ENCODE data around the gene IL31RA.
A peak's percentile ranks its signal among the peaks of the same experiment; 100 is the strongest.

Gene IL31RA

DNA sequence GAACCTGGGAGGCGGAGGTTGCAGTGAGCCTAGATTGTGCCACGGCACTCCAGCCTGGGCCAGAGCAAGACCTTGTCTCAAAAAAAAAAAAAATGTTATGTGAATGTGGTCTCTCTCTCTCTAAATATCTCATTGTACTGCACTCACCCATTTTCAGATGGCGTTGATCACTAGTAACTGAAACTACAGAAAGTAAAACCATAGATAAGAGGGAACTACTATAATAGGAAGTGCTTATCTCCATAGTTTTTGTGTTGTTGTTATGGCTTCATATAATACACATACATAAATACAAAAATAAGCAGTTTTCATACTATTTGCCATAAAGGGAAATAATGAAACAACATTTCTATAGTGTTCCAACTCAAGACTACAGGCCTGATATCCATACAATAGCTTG is 9.1 kb downstream of the IL31RA start:
- DNase-seq (ENCODE audit: low spot score) = no peak

DNA sequence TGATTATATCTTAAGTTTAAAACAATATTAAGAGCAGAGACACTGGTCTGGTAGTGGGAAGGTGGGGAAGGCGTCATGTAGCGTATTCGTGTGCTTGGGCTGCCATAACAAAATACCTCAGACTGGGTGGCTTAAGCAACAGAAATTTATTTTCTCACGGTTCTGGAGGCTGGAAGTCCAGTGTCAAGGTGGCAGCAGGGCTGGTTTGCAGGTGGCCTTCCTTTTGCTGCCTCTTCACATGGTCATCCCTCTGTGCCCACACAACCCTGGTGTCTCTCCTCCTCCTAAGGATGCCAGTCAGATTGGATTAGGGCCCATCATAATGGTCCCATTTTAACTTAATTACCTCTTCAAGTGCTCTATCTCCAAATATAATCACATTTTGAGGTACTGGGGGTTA is 9.6 kb downstream of the IL31RA start:
- DNase-seq (ENCODE audit: low spot score) = no peak

DNA sequence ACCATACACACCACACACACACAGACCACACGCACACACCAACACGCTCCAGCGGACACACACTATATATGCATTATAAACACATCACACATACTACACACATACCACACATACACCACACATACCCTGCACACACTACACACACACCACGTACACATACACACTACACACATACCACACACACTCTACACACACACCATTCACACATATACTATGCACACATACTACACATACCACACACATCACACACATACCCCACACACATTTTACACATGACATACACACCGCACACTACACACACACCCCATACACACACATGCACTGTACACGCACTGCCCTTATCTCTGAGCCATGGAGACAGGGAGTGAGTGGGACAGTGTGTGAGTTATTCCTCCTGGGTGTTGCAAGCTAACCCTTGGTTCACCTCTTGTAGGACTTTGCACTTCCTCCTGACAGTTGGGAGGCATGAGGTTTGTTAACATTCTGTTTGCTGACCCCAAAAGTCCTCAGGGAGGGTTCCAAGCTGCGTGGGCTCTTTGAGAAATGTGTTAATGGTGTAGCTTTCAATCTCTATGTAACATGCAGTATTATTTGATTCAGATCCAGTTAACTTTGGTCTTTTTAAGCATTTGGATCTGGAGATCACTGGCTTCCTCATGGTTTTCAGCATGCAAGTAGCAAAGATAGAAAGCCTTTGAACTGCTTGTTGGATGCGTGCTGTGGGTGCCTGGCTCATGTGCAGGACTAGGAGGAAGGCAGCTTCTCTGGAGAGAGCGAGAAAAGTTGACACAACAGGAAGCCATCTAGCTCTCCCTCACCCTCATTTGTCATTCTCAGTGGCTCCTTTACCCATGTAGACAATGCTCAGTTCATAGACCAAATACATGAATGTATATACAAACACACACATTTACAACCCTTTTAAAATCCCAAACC is 13.7 kb downstream of the IL31RA start:
- no peak for DNase-seq (ENCODE audit: low spot score)

DNA sequence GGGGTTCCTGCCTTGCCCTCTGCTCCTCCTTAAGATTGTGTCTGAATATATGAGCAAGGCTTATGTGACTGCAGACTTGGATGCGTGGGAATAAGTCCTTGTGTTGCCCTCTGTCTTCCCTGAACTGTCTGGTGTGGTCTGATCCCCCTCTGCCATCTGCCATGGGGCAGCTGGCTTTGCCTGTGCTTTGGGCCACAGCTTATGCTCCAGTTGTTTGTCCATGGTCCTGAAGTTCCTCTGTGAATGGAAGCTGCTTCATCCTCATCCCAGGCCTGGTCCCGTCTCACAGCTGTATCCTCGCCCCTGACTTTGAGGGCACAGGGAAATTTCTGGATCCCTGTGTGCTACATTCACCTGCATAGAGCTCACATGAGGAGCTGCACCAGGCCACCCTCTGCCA is 14.7 kb downstream of the IL31RA start:
- DNase-seq (ENCODE audit: low spot score) = peak; percentile 46

DNA sequence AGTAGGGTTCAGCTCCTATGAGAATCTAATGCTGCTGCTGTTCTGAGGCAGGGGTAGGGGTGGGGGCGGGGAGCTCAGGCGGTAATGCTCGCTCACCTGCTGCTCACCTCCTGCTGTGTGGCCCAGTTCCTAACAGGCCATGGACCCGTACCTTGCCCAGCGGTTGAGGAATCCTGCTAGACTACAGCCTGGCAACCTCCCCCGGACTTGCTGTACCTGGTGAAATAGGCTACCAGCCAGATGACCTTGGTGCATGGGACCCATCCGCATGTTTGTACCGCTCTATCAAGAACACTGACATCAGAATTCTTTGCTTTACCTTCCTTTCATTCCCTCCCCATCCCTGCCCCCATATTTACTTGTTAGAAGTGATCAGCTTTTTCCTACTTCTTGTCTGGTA is 15.3 kb downstream of the IL31RA start:
- no peak for DNase-seq (ENCODE audit: low spot score)

DNA sequence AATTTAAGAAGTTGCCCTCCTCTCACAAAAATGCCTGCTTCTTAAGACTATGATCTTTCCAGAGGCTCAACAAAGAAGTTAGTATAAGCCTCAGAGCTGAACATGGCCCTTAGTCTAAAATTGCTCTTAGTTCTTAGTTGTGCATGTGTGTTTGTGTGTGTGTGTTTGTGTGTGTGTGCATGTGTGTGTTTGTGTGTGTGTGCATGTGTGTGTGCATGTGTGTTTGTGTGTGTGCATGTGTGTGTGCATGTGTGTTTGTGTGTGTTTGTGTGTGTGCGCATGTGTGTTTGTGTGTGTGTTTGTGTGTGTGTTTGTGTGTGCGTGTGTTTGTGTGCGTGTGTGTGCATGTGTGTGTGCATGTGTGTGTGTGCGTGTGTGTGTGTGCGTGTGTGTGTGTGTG is 15.8 kb downstream of the IL31RA start:
- DNase-seq (ENCODE audit: low spot score) = no peak

DNA sequence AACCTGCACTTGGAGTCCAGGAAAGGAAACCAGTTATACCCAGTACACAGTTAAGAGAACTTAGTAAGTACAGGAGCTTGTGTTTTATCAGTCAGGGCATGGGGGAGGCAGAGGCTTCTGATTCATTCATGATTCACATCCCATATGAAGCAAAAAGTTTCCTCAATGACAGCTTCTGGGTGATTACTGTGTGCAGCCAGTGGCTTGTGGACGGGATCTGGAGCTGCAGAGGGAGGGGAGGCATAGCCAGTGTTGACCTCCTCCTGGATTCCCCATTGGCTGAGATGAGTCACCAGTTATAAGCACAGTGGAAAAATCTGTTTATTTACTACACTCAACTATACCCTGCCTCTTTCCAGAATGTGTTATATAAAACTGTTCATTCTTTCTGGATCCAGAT is 17.7 kb downstream of the IL31RA start:
- DNase-seq (ENCODE audit: low spot score) = no peak

DNA sequence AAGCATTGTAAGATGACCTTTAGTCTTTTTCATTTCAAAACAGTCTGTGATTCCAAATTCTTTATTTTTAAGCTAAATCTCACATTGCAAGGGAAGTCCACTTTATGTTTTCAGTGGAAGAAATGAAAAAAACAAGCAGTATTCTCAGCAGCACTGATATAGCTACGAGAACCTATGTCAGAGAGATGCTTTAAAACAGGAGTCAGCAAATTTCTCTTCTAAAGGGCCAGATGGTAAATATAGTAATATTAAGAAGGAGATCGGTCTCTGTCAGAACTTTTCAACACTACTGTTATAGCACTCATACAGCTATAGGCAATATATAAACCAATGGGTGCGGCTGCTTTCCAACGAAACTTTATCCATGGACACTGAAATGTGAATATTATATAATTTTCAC is 18.7 kb downstream of the IL31RA start:
- DNase-seq (ENCODE audit: low spot score) = no peak

DNA sequence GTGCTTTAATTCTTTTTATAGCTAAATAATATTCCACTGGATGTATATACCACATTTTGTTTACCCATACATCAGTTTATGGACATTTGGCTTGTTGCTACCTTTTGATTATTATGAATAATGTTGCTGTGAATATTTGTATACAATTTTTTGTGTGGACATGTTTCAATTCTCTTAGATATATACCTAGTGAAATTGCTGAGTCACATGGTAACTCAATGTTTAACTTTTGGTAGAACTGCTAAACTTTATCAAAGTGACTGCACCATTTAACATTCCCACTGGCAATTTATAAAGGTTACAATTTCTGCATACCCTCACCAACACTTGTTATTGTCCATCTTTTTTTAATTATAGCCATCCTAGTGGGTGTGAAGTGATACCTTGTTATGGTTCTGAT is 22.1 kb downstream of the IL31RA start:
- DNase-seq (ENCODE audit: low spot score) = no peak

DNA sequence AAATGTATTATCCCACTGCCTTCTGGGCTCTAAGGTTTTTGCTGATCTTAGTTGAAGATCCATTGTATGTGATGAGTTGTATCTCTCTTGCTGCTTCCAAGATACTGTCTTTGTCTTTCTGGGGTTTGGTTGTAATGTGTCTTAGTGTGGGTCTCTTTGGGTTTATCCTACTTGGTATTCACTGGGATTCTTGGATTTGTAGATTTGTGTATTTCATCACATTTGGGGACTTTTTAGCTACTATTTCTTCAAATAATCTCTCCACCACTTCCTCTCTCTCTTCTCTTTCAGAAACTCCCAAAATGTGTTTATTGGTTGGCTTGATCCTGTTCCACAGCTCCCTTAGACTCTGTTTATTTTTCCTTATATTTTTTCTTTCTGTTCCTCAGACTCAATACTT is 26.5 kb downstream of the IL31RA start:
- DNase-seq (ENCODE audit: low spot score) = no peak

DNA sequence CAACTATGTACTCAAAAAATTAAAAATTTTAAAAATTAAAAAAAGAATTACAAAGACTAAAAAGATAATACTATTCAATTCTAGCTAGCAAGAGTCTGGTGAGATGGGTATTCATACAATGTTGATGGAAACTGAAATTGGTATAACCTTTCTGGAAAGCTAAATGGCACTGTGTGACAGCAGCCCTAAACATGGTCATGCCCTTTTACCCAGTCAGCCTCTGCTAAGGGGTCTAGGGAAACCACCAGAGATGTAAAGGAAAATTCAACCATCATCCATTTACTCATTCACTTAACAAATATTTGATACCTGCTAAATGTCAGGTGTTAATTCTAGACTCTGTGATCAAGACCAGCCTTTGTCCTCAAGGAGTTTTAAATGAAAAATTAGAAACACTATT is 29.3 kb downstream of the IL31RA start:
- no peak for DNase-seq (ENCODE audit: low spot score)

DNA sequence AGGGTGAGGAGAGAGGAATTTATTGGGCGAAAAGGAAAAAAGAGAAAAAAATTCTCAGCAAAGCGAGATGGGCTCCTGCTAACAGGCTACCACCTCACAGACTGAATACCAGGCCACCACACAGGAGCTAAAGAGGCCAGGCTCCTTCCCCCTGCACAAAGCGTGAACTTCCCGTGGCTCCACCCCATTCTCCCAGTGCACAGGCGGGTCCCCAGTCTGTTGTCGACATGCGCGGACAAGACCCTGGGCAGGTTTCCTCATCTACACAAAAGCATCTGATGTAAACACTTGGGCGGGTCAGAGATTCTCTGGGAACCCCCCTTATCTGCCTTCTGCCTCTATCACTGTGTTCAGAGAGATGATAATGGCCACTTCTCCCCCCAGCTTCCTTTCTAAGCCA is 34.2 kb downstream of the IL31RA start:
- DNase-seq (ENCODE audit: low spot score) = no peak

DNA sequence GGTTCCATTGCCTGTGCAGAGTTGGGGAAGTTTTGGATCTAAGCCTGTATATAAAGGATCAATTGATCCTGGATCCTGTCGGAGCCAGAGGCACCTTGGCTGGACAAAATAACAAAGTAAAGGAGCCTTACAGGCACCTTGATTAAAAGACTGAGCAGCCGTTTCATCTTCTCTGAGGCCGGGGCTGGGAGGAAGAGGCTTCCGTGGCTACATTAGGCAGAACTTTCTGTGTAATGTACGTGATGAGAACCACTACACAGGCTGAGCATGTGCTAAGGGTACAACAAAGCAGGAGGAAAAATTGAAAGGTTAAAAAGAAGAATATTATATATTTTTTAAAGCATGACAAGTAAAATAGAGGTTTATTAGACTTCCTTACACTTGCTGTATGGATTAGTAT is 37.0 kb downstream of the IL31RA start:
- no peak for DNase-seq (ENCODE audit: low spot score)

DNA sequence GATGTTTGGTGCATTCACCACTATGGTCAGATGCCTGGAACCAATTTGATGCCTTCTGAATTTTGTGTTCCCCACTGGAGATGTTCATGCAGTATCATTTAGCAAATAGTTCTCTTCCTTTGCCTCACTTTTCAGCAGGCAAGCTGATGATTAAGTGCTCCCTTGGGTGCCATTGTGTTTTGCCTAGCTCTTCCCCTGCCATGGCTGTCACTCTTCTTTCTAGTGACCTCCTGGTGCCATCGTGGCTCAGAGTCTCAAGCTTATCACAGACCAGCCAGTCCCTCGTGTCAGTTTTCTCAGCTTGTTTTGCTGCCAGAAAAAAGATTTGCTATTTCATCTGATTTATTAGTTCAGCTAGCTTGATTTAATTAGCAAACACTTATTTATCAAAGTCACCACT is 41.3 kb downstream of the IL31RA start:
- DNase-seq (ENCODE audit: low spot score) = no peak

DNA sequence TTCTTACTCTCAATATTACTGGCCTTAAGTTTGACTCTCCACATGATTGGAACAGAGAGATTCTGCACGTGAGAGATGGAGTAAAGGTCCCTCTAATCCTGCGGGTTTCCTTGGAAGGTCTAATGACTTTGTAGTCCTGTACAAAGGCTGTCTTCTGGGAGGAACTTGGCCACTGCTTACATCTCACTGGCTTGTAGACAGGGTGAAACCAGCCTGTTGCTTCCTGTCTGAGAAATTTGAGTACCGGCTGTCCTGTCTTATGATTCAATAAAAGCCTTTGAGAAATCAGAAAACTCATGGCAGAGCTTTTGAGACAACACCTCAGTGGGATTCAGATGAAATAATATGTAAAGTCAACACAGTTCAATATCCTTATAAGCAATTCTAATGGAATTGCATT is 43.0 kb downstream of the IL31RA start:
- no peak for DNase-seq (ENCODE audit: low spot score)

DNA sequence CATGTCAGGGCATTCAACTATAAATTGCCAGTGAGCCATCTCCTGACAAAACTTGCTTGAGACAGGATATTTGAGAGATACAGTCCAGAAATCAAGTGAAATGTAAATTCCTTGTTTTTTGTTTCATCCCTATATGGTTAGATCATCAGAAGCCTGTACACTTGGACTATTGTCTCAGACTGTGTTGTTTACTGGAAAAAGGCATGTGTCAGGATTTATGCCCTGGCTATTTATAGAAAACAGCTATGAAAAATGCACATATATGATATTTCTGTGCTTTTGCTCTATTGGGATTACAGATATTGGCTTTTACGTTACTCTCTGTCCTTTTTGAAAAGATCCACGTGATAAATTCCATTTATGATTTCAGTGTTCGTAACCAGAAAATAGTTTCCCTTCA is 44.2 kb downstream of the IL31RA start:
- no peak for DNase-seq (ENCODE audit: low spot score)

DNA sequence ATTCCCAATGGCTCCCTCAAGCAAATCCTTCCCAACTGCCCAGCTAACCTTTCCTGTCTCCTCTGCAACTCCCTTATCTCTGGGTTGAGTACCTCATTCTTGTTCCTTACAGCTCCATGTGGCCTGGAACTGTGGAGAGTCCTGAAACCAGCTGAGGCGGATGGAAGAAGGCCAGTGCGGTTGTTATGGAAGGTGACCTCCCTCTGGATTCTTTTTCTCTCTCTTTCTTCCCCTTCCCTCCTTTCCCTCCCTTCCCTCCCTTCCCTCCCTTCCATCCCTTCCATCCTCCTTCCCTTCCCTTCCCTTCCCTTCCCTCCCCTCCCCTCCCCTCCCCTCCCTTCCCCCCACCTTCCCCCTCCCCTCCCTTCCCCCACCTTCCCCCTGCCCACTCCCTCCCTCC is 45.1 kb downstream of the IL31RA start:
- DNase-seq (ENCODE audit: low spot score) = no peak

DNA sequence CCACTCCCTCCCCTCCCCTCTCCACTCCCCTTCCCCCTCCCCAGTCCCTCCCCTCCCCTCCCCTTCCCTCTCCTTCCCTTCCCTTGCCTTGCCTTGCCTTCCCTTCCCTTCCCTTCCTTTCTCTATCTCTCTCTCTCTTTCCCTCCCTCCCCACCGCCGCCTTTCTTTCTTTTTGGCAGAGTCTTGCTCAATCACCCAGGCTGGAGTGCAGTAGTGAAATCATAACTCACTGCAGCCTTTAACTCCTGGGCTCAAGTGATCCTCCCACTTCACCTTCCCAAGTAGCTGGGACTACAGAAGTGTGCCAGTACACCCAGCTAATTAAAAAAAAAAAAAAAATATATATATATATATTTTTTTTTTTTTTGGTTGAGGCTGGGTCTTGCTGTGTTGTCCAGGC is 45.5 kb downstream of the IL31RA start:
- no peak for DNase-seq (ENCODE audit: low spot score)

DNA sequence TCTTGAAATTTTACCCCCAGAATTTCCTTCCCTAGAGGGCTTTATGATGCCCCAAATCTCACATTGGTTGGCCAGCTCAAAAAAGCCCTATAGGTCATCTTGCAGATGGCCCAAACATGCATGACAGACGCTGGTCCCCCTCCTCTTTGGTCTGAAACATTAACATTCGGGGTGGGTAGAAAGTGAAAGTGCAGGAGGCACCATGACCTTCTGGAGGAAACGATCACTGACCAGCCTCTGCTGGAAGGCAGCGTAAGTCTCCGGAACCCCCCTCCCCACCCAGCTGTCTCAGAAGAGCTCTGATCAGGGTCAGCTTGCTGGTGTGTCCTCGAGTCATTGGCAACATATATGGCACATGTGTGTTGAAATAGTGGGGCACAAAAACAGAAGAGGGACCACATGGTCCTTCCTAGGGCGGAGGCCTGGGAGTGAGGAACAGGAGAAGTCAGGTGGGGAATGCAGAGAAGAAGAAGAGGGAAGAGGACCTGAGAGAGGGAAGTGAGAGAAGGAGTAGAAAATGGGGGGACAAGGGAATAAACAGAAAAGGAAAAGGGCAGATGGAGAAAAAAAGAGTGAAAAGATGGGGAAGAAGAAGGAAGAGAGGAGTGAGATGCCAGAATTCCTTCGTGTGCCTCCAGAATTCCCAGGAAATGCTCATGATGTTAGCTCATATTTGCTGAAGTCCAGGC is 46.2 kb downstream of the IL31RA start:
- DNase-seq (ENCODE audit: low spot score) = no peak

DNA sequence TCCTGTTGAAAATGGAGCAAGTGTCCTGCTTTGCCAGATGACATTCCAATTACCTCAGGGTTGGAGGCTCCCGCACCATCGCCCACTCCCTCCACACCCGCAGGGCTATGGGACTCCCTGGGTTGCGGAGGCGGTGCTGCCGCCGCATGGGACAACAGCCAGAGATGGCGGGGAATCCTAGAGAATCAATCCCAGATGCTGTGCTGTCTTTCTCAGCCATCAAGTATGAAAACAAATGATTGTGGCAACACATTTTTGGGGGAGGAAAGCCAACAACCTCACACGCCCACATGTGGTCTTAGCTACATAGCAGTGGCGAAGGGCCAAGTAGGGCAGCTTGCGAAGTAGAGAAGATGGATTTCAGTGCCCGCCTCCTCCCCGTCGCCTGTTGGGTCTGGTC is 46.7 kb downstream of the IL31RA start:
- DNase-seq (ENCODE audit: low spot score) = no peak

DNA sequence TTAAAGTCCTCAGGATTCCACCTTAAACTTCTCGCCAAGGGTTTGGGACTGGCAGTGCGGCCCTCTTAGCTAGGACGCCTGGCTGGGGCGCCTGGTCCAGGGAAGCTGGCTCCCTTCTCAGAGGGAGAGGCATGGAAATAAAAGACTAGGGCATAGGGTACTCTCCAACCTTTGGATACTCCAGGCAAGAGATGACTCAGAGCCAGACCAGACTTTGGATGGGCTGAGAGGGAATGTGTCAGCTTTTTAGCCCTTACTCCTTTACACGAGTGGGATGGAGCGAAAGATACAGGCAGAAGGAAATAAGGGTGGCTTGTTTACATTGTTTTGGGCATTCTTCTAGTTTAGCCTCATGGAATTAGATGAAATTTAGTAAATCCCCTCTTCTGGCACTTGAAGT is 48.2 kb downstream of the IL31RA start:
- DNase-seq (ENCODE audit: low spot score) = no peak

DNA sequence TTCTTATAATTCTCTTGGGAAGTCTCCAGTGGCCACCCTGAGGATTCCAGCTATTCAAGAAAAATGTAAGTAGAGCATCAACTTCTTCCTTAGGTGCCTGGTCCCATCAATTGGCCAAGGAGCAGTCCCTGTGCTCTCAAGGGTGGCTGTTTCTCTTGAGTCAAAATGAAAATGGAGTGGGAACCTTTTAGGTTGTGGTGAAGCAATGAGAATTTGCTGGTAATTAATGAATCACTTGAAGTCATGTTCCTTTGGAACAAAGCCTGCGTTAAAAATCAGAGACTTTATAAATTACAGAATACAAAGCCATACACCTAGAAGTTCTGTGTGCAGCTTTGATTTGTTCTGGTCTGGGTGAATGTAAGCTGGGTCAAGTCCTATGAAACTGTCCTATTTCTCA is 48.9 kb downstream of the IL31RA start:
- DNase-seq (ENCODE audit: low spot score) = no peak

DNA sequence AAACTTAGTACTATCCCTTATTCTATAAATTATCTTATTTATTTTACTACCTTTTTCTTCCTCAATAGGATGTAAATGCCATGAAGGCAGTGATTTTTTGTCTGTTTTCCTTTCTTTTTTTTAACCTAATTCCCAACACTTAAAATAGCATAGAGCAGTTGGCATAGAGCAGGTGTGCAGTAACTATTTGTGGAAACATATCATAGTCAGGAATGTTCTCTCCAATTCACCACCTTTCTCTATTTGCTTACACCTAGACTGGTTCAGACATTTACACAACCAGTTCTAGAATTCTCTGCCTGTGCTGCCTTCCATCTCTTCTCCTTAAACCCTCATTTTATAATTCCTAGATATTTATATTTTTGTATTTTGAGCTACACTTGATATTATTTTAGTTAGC is 49.6 kb downstream of the IL31RA start:
- DNase-seq (ENCODE audit: low spot score) = no peak

DNA sequence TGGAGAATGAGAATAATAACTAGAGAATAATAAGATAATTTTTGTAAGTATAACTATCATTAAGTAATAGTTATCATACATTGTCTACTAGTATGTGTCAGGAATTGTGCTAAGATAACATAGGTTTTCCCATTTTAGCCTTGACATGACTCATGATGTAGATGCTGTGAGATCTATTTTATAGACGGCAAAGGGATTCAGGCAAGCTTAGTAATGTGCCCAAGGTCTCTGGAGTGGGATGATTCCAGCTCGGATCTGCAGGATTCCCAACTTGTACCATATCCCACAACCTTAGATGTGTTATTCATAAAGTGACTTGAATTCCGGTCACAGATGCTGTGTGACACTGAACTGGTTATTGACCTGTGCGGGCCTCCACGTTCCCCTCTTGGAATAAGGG is 51.5 kb downstream of the IL31RA start:
- DNase-seq (ENCODE audit: low spot score) = no peak

Data from iPS-NIHi11 (cell line).